GM11168 (cell line): ENCODE measurements around the gene TMEM98.
"Not testable (repeated sequence)": the region's sequence is repeated elsewhere in the genome, so short reads cannot be mapped to it uniquely, and the experiment has no call there.

Source experiments
- in situ Hi-C: fragments of 300-500 bp; cut with MboI; formaldehyde crosslinking; loops from one replicate; pipeline ENCODE4 v1.12.0; 2022; ENCODE audit warnings: low sequenced_read_pairs; ENCODE audit not compliant: unreplicated experiment

Gene TMEM98

GRCh38 chr17:32940706-32941390 lies 12.9 kb downstream of the TMEM98 start:
- in situ Hi-C loops: no loop called here

- in situ Hi-C loops: no loop called here
Observed at GRCh38 chr17:32941419-32942032, 13.6 kb downstream of the TMEM98 start.

GRCh38 chr17:32943206-32943605 lies 15.3 kb downstream of the TMEM98 start:
- in situ Hi-C loops: no loop called here

GRCh38 chr17:32943647-32944191 lies 15.8 kb downstream of the TMEM98 start:
- in situ Hi-C loops: no loop called here

GRCh38 chr17:32944248-32945020 lies 16.5 kb downstream of the TMEM98 start:
- in situ Hi-C loops: no loop called here

- in situ Hi-C loops: no loop called here
Observed at GRCh38 chr17:32946375-32947135, 18.6 kb downstream of the TMEM98 start.

GRCh38 chr17:32947736-32948135 lies 19.8 kb downstream of the TMEM98 start:
- in situ Hi-C loops: no loop called here

- in situ Hi-C loops: no loop called here
Observed at GRCh38 chr17:32949181-32949580, 21.2 kb downstream of the TMEM98 start.

- in situ Hi-C loops: not testable (repeated sequence)
Observed at GRCh38 chr17:32952491-32952890, 24.5 kb downstream of the TMEM98 start.

GRCh38 chr17:32953045-32953444 lies 25.1 kb downstream of the TMEM98 start:
- in situ Hi-C loops: no loop called here

- in situ Hi-C loops: no loop called here
Observed at GRCh38 chr17:32953857-32954256, 25.9 kb downstream of the TMEM98 start.

- in situ Hi-C loops: no loop called here
Observed at GRCh38 chr17:32954477-32954876, 26.5 kb downstream of the TMEM98 start.

- in situ Hi-C loops: no loop called here
Observed at GRCh38 chr17:32955155-32955554, 27.2 kb downstream of the TMEM98 start.

GRCh38 chr17:32956240-32956970 lies 28.5 kb downstream of the TMEM98 start:
- in situ Hi-C loops: no loop called here

- in situ Hi-C loops: no loop called here
Observed at GRCh38 chr17:32958418-32958817, 30.5 kb downstream of the TMEM98 start.

GRCh38 chr17:32960815-32961214 lies 32.9 kb downstream of the TMEM98 start:
- in situ Hi-C loops: loop anchor here (5.0 kb wide), 1 partner anchor 36 kb away; no protein-coding TSS in a partner anchor

GRCh38 chr17:32962320-32962711 lies 34.4 kb downstream of the TMEM98 start:
- in situ Hi-C loops: loop anchor here (5.0 kb wide), 1 partner anchor 35 kb away; no protein-coding TSS in a partner anchor

- in situ Hi-C loops: loop anchor here (5.0 kb wide), 1 partner anchor 33 kb away; no protein-coding TSS in a partner anchor
Observed at GRCh38 chr17:32964541-32964940, 36.6 kb downstream of the TMEM98 start.

GRCh38 chr17:32969231-32969630 lies 41.3 kb downstream of the TMEM98 start:
- in situ Hi-C loops: not testable (repeated sequence)
